Chondrocyte (in vitro differentiated cells): ENCODE data around the gene C17orf114.

Experiments
- DNase-seq: peaks from one replicate; pipeline ENCODE4 v3.0.0; 2021; ENCODE audit warnings: mixed read lengths, low spot score
- H3K27ac Mint-ChIP-seq: one replicate; pipeline ENCODE4 v1.8.0; 2021; ENCODE audit warnings: mild to moderate bottlenecking, moderate library complexity, mixed read lengths; ENCODE audit not compliant: unreplicated experiment
- H3K27me3 Mint-ChIP-seq: 2 replicates; pipeline ENCODE4 v1.8.0; 2021; ENCODE audit warnings: low read depth, mixed read lengths
- H3K36me3 Mint-ChIP-seq: 2 replicates; pipeline ENCODE4 v1.8.0; 2021; ENCODE audit warnings: low read depth, mixed read lengths
- H3K4me1 Mint-ChIP-seq: 2 replicates; pipeline ENCODE4 v1.8.0; 2021; ENCODE audit warnings: low read depth, mild to moderate bottlenecking, mixed read lengths
- H3K4me3 Mint-ChIP-seq: one replicate; pipeline ENCODE4 v1.8.0; 2021; ENCODE audit warnings: mild to moderate bottlenecking, moderate library complexity, mixed read lengths; ENCODE audit not compliant: unreplicated experiment
- H3K9me3 Mint-ChIP-seq: 2 replicates; pipeline ENCODE4 v1.8.0; 2021; ENCODE audit warnings: low read depth, mixed read lengths
- CTCF ChIP-seq: fragments of 200-600 bp; sonication (generic); IDR thresholded peaks from 2 replicates; pipeline ENCODE4 v1.5.0; 2021; ENCODE audit warnings: antibody characterized with exemption, mild to moderate bottlenecking, moderate library complexity

Gene C17orf114

GRCh38 chr17:4802228-4802627 is at the start of gene C17orf114:
TSS of gene C17orf114 (minus strand) at chr17:4802328.
- Mint-ChIP-seq H3K27ac (no peak within 1 kb of the TSS), H3K9me3 (no peaks in the 10 kb centered on the region), H3K4me3 (no peak within 1 kb of the TSS), H3K27me3 (no peaks in the 10 kb centered on the region), H3K36me3 (peaks cover 7% of the 10 kb centered on the region), H3K4me1 (peaks cover 9% of the 10 kb centered on the region)
- no peak for DNase-seq
- TF ChIP-seq CTCF = no peak

GRCh38 chr17:4851084-4851483 is 49.0 kb upstream of the C17orf114 start:
- no peak for DNase-seq
- peaks cover 74% of the 10 kb centered on the region for H3K4me1 Mint-ChIP-seq
- H3K27ac Mint-ChIP-seq = peak overlapping the region; percentile 94
- H3K9me3 Mint-ChIP-seq = no peaks in the 10 kb centered on the region
- no peak overlapping the region for H3K4me3 Mint-ChIP-seq
- peaks cover 5% of the 10 kb centered on the region for H3K36me3 Mint-ChIP-seq
- no peaks in the 10 kb centered on the region for H3K27me3 Mint-ChIP-seq
- TF ChIP-seq CTCF = no peak

DNA sequence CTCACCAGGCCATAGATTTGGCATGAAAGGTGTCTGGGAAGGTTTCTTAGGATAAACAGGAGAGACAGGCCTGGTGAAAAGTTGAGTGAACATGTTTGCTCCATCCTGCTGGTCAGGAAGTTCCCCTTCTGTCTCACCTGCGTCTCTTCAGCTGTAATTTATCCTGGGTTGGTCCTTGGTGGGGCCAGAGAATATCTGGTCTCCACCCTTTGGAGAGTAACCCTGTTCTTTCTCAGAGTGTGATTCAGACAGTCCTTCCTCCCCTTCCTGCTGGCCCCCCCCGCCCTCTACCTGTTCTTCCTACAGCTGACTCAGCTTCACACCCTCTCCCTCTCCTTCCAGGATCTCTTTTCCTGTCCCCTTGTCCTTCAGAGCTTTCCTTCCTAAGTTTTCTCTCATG is 48.1 kb upstream of the C17orf114 start:
- H3K27me3 Mint-ChIP-seq = no peaks in the 10 kb centered on the region
- H3K4me3 Mint-ChIP-seq = no peak overlapping the region
- no peak for TF ChIP-seq CTCF
- no peak for DNase-seq
- peaks cover 83% of the 10 kb centered on the region for H3K4me1 Mint-ChIP-seq
- no peaks in the 10 kb centered on the region for H3K9me3 Mint-ChIP-seq
- H3K36me3 Mint-ChIP-seq = peaks cover 3% of the 10 kb centered on the region
- H3K27ac Mint-ChIP-seq = peak overlapping the region; percentile 90

DNA sequence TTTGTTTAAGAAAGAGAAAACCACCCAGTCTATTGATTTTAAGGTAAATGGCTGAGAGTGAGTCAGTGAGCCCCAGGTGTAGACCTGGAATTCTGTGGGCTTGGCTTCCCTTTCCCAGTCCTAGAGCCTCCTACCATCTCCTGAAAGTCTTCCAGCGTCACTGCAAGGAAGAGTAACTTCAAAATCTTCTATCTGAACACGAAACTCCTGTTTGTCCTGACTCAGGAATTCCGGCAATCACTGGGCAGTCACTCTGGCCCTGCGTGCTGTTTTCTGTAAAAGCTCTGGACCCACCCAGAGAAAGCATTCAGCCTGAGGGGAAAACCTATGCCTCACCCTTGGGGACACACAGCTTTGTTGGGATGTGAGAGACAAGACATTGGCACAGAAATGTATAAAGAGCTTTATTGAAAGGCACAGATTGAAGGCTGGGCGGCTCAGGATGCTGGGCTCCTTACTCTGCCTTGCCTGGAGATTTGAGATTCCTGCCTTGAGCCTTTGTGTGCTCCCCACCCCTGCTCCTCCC is 46.9 kb upstream of the C17orf114 start:
- H3K27me3 Mint-ChIP-seq = no peaks in the 10 kb centered on the region
- peak overlapping the region; percentile 47 for H3K4me3 Mint-ChIP-seq
- peak overlapping the region; percentile 90 for H3K27ac Mint-ChIP-seq
- H3K36me3 Mint-ChIP-seq = no peaks in the 10 kb centered on the region
- peaks cover 80% of the 10 kb centered on the region for H3K4me1 Mint-ChIP-seq
- no peaks in the 10 kb centered on the region for H3K9me3 Mint-ChIP-seq
- TF ChIP-seq CTCF = no peak
- DNase-seq = no peak

DNA sequence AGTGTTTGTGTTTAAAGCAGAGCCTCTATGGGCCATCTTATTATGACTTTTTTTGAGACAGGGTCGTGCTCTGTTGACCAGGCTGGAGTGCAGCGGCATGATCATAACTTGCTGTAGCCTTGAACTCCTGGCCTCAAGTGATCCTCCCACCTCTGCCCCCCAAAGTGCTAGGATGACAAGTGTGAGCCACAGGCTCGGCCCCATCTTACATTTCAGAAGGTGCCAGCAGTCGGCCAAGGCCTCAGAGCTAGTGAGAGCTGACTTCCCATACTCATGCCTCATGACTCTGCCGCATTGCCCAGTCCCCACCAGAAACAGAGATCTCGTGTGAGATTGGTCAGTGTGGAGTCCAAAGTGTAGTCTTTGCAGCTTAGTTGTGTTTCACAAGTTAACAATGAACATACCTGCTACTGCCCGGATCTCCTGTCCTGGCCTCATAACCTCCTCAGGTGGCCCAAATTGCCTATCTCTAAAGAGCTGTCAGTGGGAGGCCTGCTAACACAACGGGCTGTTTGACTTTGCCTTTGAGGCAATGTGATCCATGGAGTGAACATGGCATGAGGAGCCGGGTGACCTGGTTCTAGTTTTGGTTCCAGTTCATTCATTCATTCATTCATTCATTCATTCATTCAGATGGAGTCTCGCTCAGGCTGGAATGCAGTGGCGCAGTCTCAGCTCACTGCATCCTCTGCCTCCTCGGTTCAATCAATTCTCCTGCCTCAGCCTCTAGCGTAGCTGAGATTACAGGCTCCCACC is 44.7 kb upstream of the C17orf114 start:
- no peak for TF ChIP-seq CTCF
- peaks cover 65% of the 10 kb centered on the region for H3K4me1 Mint-ChIP-seq
- H3K4me3 Mint-ChIP-seq = no peak overlapping the region
- peak overlapping the region; percentile 71 for H3K27ac Mint-ChIP-seq
- no peaks in the 10 kb centered on the region for H3K36me3 Mint-ChIP-seq
- DNase-seq = no peak
- H3K27me3 Mint-ChIP-seq = no peaks in the 10 kb centered on the region
- no peaks in the 10 kb centered on the region for H3K9me3 Mint-ChIP-seq
